ENCODE measurements around the gene ABLIM2.

- TF ChIP-seq USF2 (IDR thresholded peaks at IDR 0.05; ENCODE audit: borderline replicate concordance, low read depth, low read length) (no peak), YY1 (IDR thresholded peaks at IDR 0.05; ENCODE audit: low read depth, low read length) (no peak), ZNF384 (IDR thresholded peaks at IDR 0.05; ENCODE audit: borderline replicate concordance, low read depth, low read length) (no peak), POLR2A (IDR thresholded peaks at IDR 0.05; ENCODE audit: low read depth, low read length) (no peak), EZH2 (IDR thresholded peaks at IDR 0.05; ENCODE audit: borderline replicate concordance, control insufficient read depth, low read depth, low read length) (no peak), ESRRA (IDR thresholded peaks at IDR 0.05; ENCODE audit: low read length) (no peak), SUZ12 (IDR thresholded peaks at IDR 0.05; ENCODE audit: unreplicated experiment) (no peak)
- TF ChIP-seq, protein P1, sequence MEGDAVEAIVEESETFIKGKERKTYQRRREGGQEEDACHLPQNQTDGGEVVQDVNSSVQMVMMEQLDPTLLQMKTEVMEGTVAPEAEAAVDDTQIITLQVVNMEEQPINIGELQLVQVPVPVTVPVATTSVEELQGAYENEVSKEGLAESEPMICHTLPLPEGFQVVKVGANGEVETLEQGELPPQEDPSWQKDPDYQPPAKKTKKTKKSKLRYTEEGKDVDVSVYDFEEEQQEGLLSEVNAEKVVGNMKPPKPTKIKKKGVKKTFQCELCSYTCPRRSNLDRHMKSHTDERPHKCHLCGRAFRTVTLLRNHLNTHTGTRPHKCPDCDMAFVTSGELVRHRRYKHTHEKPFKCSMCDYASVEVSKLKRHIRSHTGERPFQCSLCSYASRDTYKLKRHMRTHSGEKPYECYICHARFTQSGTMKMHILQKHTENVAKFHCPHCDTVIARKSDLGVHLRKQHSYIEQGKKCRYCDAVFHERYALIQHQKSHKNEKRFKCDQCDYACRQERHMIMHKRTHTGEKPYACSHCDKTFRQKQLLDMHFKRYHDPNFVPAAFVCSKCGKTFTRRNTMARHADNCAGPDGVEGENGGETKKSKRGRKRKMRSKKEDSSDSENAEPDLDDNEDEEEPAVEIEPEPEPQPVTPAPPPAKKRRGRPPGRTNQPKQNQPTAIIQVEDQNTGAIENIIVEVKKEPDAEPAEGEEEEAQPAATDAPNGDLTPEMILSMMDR (IDR thresholded peaks at IDR 0.05 in 2 of 3, conservative IDR thresholded peaks at IDR 0.05 in 1 of 3; ENCODE audit: control insufficient read depth in 2 of 3, extremely low read depth in 1 of 3, insufficient read depth in 1 of 3, low read depth in 3 of 3, low read length in 3 of 3) = no peak
These were observed 38.7 kb downstream of the ABLIM2 start for GRCh38 chr4:8119877-8120276.
